HCT116 (cell line): ENCODE results near the gene CRACR2A. TPM values are rescaled to one million over a fixed set of nuclear protein-coding genes. Genes with fewer than 3 reads are reported as not detected.

Experiments
- ATAC-seq: fragments of 200-7000 bp; cut with Tn5 transposase; 2 replicates; pipeline ENCODE4 v1.9.1; 2020; ENCODE audit warnings: mild to moderate bottlenecking, moderate library complexity
- BruUV-seq: library from RNA; stranded (reverse); fragments of 400-500 nt; replicated peaks from 2 replicates; lab custom pipeline; 2021; lab: Mats Ljungman, UMichigan
- CTCF ChIA-PET: fragments of 300-600 bp; sonication (Branson Sonifier 250); formaldehyde crosslinking; loops from one replicate; lab custom pipeline; 2021; ENCODE audit warnings: antibody characterized with exemption; lab: Charles Lee
- POLR2A ChIA-PET: fragments of 300-600, 350-600 bp; sonication (Branson Sonifier 250); formaldehyde crosslinking; loops from one replicate; lab custom pipeline; 2021; ENCODE audit warnings: antibody characterized with exemption; lab: Charles Lee
- RAD21 ChIA-PET, 2 experiments: fragments of 300-600 bp; sonication (Branson Sonifier 250); formaldehyde crosslinking; loops; one replicate each; lab custom pipeline; 2023; ENCODE audit warnings: low total read pairs in 2 of 2; ENCODE audit not compliant: uncharacterized antibody in 2 of 2, unreplicated experiment in 2 of 2, low non-redundant PET in 1 of 2; lab: Charles Lee
- DNase-seq: peaks from one replicate; pipeline ENCODE4 v3.0.0-alpha.2; 2010; ENCODE audit warnings: low read depth, low spot score
- H2AFZ ChIP-seq: fragments of 200-600 bp; shearing (Covaris generic), sonication (generic); 2 replicates; pipeline ENCODE4 v1.6.1; 2017; ENCODE audit warnings: low read depth, mixed run types, mixed read lengths, antibody characterized with exemption, low read length; ENCODE audit not compliant: poor library complexity, severe bottlenecking
- H3K27ac ChIP-seq: 2 replicates; pipeline ENCODE4 v1.5.1; 2012; ENCODE audit warnings: low read depth, low read length
- H3K27me3 ChIP-seq: fragments of 200-600 bp; sonication (generic); 2 replicates; pipeline ENCODE4 v1.6.1; 2016; ENCODE audit warnings: mixed run types, low read length, mixed read lengths; ENCODE audit not compliant: insufficient read depth
- H3K36me3 ChIP-seq, 2 experiments: fragments of 200-500 bp in 1 of 2; fragments of 200-600 bp in 1 of 2; sonication (Bioruptor generic) in 1 of 2; sonication (generic) in 1 of 2; 2 replicates each; pipeline versions ENCODE4 v1.5.1 to v1.6.1; 2014 to 2016; ENCODE audit warnings: low read length in 2 of 2, inconsistent platforms in 1 of 2, mixed read lengths in 1 of 2, mixed run types in 1 of 2; ENCODE audit not compliant: insufficient read depth in 2 of 2, control insufficient read depth in 1 of 2
- H3K4me1 ChIP-seq, 2 experiments: fragments of 200-600 bp in 1 of 2; sonication (generic) in 1 of 2; 2 replicates each; pipeline versions ENCODE4 v1.5.1 to v1.6.1; 2012 to 2017; ENCODE audit warnings: low read length in 2 of 2, inconsistent platforms in 1 of 2, mild to moderate bottlenecking in 1 of 2, mixed read lengths in 1 of 2, mixed run types in 1 of 2, moderate library complexity in 1 of 2; ENCODE audit not compliant: insufficient read depth in 2 of 2, control insufficient read depth in 1 of 2
- H3K4me2 ChIP-seq: fragments of 200-600 bp; sonication (generic); 2 replicates; pipeline ENCODE4 v1.6.1; 2017; ENCODE audit warnings: mixed run types, low read length, mixed read lengths
- H3K4me3 ChIP-seq, 2 experiments: fragments of 200-600 bp in 1 of 2; sonication (generic) in 1 of 2; replicated peaks in 1 of 2; 2 replicates each; pipeline ENCODE4 v1.5.1; 2011 to 2016; ENCODE audit warnings: low read length in 2 of 2, control low read depth in 1 of 2, low read depth in 1 of 2, mild to moderate bottlenecking in 1 of 2, mixed read lengths in 1 of 2, mixed run types in 1 of 2
- H3K79me2 ChIP-seq: fragments of 200-600 bp; sonication (generic); 2 replicates; pipeline ENCODE4 v1.6.1; 2017; ENCODE audit warnings: mild to moderate bottlenecking, mixed run types, low read length, moderate library complexity, mixed read lengths; ENCODE audit not compliant: insufficient read depth
- H3K9ac ChIP-seq: fragments of 200-600 bp; sonication (generic); 2 replicates; pipeline ENCODE4 v1.6.1; 2016; ENCODE audit warnings: low read length, mixed read lengths
- H3K9me2 ChIP-seq: fragments of 200-600 bp; sonication (generic), shearing (Covaris generic); 2 replicates; pipeline ENCODE4 v1.6.1; 2017; ENCODE audit warnings: mixed run types, mild to moderate bottlenecking, moderate library complexity; ENCODE audit not compliant: insufficient read depth
- H3K9me3 ChIP-seq, 2 experiments: fragments of 200-500 bp in 1 of 2; fragments of 200-600 bp in 1 of 2; sonication (Bioruptor generic) in 1 of 2; sonication (generic) in 1 of 2; 2 replicates each; pipeline ENCODE4 v1.6.1; 2014 to 2017; ENCODE audit warnings: low read length in 2 of 2, mixed read lengths in 2 of 2, inconsistent platforms in 1 of 2, low read depth in 1 of 2, mild to moderate bottlenecking in 1 of 2, mixed run types in 1 of 2, moderate library complexity in 1 of 2; ENCODE audit not compliant: control insufficient read depth in 1 of 2, insufficient read depth in 1 of 2
- H4K20me1 ChIP-seq: fragments of 200-600 bp; sonication (generic), shearing (Covaris generic); 2 replicates; pipeline ENCODE4 v1.6.1; 2017; ENCODE audit warnings: mixed run types, mild to moderate bottlenecking, moderate library complexity; ENCODE audit not compliant: insufficient read depth
- ATF3 ChIP-seq: IDR thresholded peaks from 2 replicates; pipeline ENCODE4 v1.6.1; 2012
- CBX3 ChIP-seq: IDR thresholded peaks from 2 replicates; pipeline ENCODE4 v1.6.1; 2012; ENCODE audit warnings: low read depth
- CTCF ChIP-seq, 3 experiments: fragments of 200-600 bp in 1 of 3; sonication (generic) in 1 of 3; IDR thresholded peaks in 2 of 3; conservative IDR thresholded peaks in 1 of 3; 2 replicates each; pipeline ENCODE4 v1.5.1; 2012 to 2017; ENCODE audit warnings: low read depth in 2 of 3, low read length in 2 of 3, antibody characterized with exemption in 1 of 3, borderline replicate concordance in 1 of 3, control low read depth in 1 of 3, mild to moderate bottlenecking in 1 of 3, mixed read lengths in 1 of 3, mixed run types in 1 of 3, moderate library complexity in 1 of 3; ENCODE audit not compliant: insufficient read depth in 1 of 3
- EGR1 ChIP-seq: IDR thresholded peaks from 2 replicates; pipeline ENCODE4 v1.6.1; 2012; ENCODE audit warnings: low read depth
- ELF1 ChIP-seq: IDR thresholded peaks from 2 replicates; pipeline ENCODE4 v1.6.1; 2012; ENCODE audit warnings: low read depth, borderline replicate concordance
- EZH2phosphoT487 ChIP-seq: fragments of 200-600 bp; IDR thresholded peaks from 2 replicates; pipeline ENCODE4 v1.6.1; 2018; ENCODE audit warnings: antibody characterized with exemption, borderline replicate concordance
- FOSL1 ChIP-seq: IDR thresholded peaks from 2 replicates; pipeline ENCODE4 v1.6.1; 2012; ENCODE audit warnings: low read depth
- JUND ChIP-seq: IDR thresholded peaks from 2 replicates; pipeline ENCODE4 v1.6.1; 2012
- MAX ChIP-seq: IDR thresholded peaks from 2 replicates; pipeline ENCODE4 v1.6.1; 2012
- POLR2AphosphoS5 ChIP-seq: IDR thresholded peaks from 2 replicates; pipeline ENCODE4 v1.6.1; 2011; ENCODE audit warnings: mild to moderate bottlenecking, low read depth, low read length, moderate library complexity
- RAD21 ChIP-seq: IDR thresholded peaks from 2 replicates; pipeline ENCODE4 v1.6.1; 2012; ENCODE audit warnings: low read depth, mild to moderate bottlenecking
- REST ChIP-seq: IDR thresholded peaks from 2 replicates; pipeline ENCODE4 v1.6.1; 2012; ENCODE audit warnings: low read depth
- SIN3A ChIP-seq: IDR thresholded peaks from 2 replicates; pipeline ENCODE4 v1.6.1; 2012; ENCODE audit warnings: low read depth
- SRF ChIP-seq: IDR thresholded peaks from 2 replicates; pipeline ENCODE4 v1.6.1; 2012; ENCODE audit warnings: low read depth
- TCF7L2 ChIP-seq: IDR thresholded peaks from 2 replicates; pipeline ENCODE4 v1.7.0; 2011; ENCODE audit warnings: borderline replicate concordance, inconsistent platforms; ENCODE audit not compliant: insufficient read depth, insufficient read length; ENCODE audit errors: extremely low read depth
- YY1 ChIP-seq: IDR thresholded peaks from 2 replicates; pipeline ENCODE4 v1.6.1; 2011; ENCODE audit warnings: low read length, low read depth, moderate library complexity, mild to moderate bottlenecking; ENCODE audit not compliant: insufficient replicate concordance; ENCODE audit errors: extremely low read depth
- ZNF274 ChIP-seq: fragments of 200-500 bp; sonication (Bioruptor generic); IDR thresholded peaks from 2 replicates; pipeline ENCODE4 v1.6.1; 2014; ENCODE audit warnings: mild to moderate bottlenecking, low read depth, low read length, inconsistent platforms
- intact Hi-C: fragments of 100-400 bp; cut with micrococcal nuclease; formaldehyde crosslinking; loops from 2 replicates; pipeline ENCODE4 v1.10.0; 2022
- total RNA-seq: library from RNA; stranded (reverse); gene quantifications from one replicate; pipeline ENCODE4 v1.2.1, GENCODE V29; 2021; ENCODE audit not compliant: unreplicated experiment

The CRACR2A gene
- total RNA-seq, 1 experiment from 2014 or later = 18.4 TPM

- ChIA-PET RAD21 (no interaction called here), CTCF (interaction anchor here (1.2 kb wide), 1 partner anchor 198 kb away, joined by 3 read pairs; no protein-coding TSS in a partner anchor)
- intact Hi-C loops = no loop called here
Measured at GRCh38 chr12:3605692-3606091, 147.2 kb downstream of the CRACR2A start.

More at GRCh38 chr12:3605692-3606091, 147.2 kb downstream of the CRACR2A start:
- TF ChIP-seq TCF7L2 = no peak
- no peak for TF ChIP-seq SRF
- TF ChIP-seq FOSL1 = no peak
- no peak for TF ChIP-seq POLR2AphosphoS5
- TF ChIP-seq EGR1 = no peak
- no peak for TF ChIP-seq CTCF (IDR thresholded peaks at IDR 0.05 in 2 of 3, conservative IDR thresholded peaks at IDR 0.05 in 1 of 3; ENCODE audit: borderline replicate concordance in 1 of 3, insufficient read depth in 1 of 3, low read depth in 2 of 3, low read length in 2 of 3)
- no peak for TF ChIP-seq RAD21
- TF ChIP-seq ZNF274 = no peak
- no peak for TF ChIP-seq YY1
- TF ChIP-seq REST = no peak
- no peak for TF ChIP-seq MAX
- TF ChIP-seq ATF3 = no peak
- TF ChIP-seq EZH2phosphoT487 = no peak
- TF ChIP-seq JUND = no peak
- no peak for TF ChIP-seq SIN3A
- TF ChIP-seq CBX3 = no peak
- no peak for TF ChIP-seq ELF1
- H2AFZ ChIP-seq = no peak overlapping the region
- DNase-seq (no peak), ATAC-seq (no peak)
- no peaks in the 10 kb centered on the region for H3K9me2 ChIP-seq
- H3K27me3 ChIP-seq = no peaks in the 10 kb centered on the region; the same call in 1 of the 2 replicates
- H3K9ac ChIP-seq = no peak overlapping the region
- no peak overlapping the region for H3K4me3 ChIP-seq
- H3K4me2 ChIP-seq = no peak overlapping the region
- no peaks in the 10 kb centered on the region for H3K79me2 ChIP-seq
- POLR2A ChIA-PET = no interaction called here
- BruUV-seq = no TSS peak
- H3K9me3 ChIP-seq = no peaks in the 10 kb centered on the region
- no peaks in the 10 kb centered on the region for H3K4me1 ChIP-seq
- H4K20me1 ChIP-seq = no peaks in the 10 kb centered on the region
- no peaks in the 10 kb centered on the region for H3K36me3 ChIP-seq
- H3K27ac ChIP-seq = no peak overlapping the region
